C4-2B (cell line): ENCODE results near the gene FIP1L1.

ENCODE experiments used
- CTCF ChIP-seq: fragments of 450-650 bp; conservative IDR thresholded peaks from 2 replicates; pipeline ENCODE4 v1.5.1; 2017; ENCODE audit warnings: mild to moderate bottlenecking
- ZFX ChIP-seq: fragments of 450-650 bp; IDR thresholded peaks from 2 replicates; pipeline ENCODE4 v1.6.1; 2017

GRCh38 chr4:53459548-53459947 lies 82.1 kb downstream of the FIP1L1 start:
- TF ChIP-seq CTCF = no peak
- no peak for TF ChIP-seq ZFX
